ENCODE measurements around the gene SERPINA12. TPM values are rescaled to one million over a fixed set of nuclear protein-coding genes. Genes with fewer than 3 reads are reported as not detected.

Gene SERPINA12
- total RNA-seq, 1 experiment from 2014 or later: not detected

DNA sequence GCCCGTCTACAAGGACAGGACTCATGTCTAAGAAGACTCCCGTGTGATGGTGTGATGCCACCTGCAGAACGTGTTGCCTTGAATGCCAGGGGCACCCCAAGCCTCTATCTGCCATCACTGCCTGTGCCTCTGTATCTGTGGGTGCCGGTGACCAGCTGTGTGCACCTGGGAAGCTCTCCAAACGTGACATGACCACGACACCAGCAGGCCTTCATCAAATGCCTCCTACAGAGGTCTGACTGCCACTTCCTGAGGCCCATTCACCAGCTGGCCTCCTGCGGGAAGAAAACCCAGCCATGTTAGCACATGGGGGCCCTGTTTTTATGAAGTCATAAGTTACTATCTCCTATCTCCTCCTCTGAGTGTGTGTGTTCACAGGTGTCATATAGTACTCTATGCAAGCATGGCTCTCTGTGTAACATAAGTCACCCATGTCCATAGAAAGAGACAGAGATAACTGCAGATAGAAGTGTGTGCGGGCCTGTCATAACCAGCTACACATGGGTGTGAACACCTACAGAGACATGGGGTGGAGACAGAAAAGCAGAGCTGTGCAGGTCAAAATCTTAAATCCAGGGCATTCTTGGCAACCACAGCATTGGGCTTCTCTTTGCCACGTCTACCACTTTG lies 33.7 kb upstream of the SERPINA12 start:
- H3K23ac ChIP-seq (ENCODE audit: insufficient read length, low read depth, low read length): no peak overlapping the region
- H3K14ac ChIP-seq (ENCODE audit: insufficient read depth, low read length): peak overlapping the region; percentile 21; the same call in 1 of the 2 replicates
- TF ChIP-seq, protein P1, sequence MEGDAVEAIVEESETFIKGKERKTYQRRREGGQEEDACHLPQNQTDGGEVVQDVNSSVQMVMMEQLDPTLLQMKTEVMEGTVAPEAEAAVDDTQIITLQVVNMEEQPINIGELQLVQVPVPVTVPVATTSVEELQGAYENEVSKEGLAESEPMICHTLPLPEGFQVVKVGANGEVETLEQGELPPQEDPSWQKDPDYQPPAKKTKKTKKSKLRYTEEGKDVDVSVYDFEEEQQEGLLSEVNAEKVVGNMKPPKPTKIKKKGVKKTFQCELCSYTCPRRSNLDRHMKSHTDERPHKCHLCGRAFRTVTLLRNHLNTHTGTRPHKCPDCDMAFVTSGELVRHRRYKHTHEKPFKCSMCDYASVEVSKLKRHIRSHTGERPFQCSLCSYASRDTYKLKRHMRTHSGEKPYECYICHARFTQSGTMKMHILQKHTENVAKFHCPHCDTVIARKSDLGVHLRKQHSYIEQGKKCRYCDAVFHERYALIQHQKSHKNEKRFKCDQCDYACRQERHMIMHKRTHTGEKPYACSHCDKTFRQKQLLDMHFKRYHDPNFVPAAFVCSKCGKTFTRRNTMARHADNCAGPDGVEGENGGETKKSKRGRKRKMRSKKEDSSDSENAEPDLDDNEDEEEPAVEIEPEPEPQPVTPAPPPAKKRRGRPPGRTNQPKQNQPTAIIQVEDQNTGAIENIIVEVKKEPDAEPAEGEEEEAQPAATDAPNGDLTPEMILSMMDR (conservative IDR thresholded peaks at IDR 0.05): no peak
- H2BK5ac ChIP-seq (ENCODE audit: insufficient read length, low read length): no peak overlapping the region
- peak overlapping the region in 1 of 3 experiments; percentile 28; a peak in 1 of 7 replicates for H3K27ac Mint-ChIP-seq
- H3K36me3 Mint-ChIP-seq (ENCODE audit: insufficient read depth in 1 of 3, low read depth in 3 of 3): no peaks in the 10 kb centered on the region
- H3K27ac ChIP-seq (ENCODE audit: insufficient read length, low read depth, low read length): no peak overlapping the region
- H2AK5ac ChIP-seq (ENCODE audit: insufficient read length, low read length): no peak overlapping the region
- H3K4me1 Mint-ChIP-seq: peaks cover 22 to 37% of the 10 kb centered on the region in 2 experiments
- no peak for DNase-seq
- no peaks in the 10 kb centered on the region; a peak in 1 of 5 replicates for H3K9me3 Mint-ChIP-seq
- H3K9me3 ChIP-seq (ENCODE audit: control insufficient read depth, low read depth, low read length): no peaks in the 10 kb centered on the region
- no peaks in the 10 kb centered on the region for H3K23me2 ChIP-seq (ENCODE audit: insufficient read length, low read depth, low read length, poor library complexity, severe bottlenecking)
- no peak overlapping the region for H2BK20ac ChIP-seq (ENCODE audit: low read depth, low read length, poor library complexity, severe bottlenecking)
- no peak overlapping the region for H3T11ph ChIP-seq (ENCODE audit: low read length)
- no peak overlapping the region for H4K8ac ChIP-seq (replicated peaks; ENCODE audit: insufficient read length, low read depth, low read length)
- H3K27me3 Mint-ChIP-seq (ENCODE audit: low read depth): peaks cover 3% of the 10 kb centered on the region; the same call in 1 of the 2 replicates
- H3K4me2 ChIP-seq (ENCODE audit: insufficient read depth, insufficient read length, low read length): no peak overlapping the region
- no peak overlapping the region for H3K56ac ChIP-seq (ENCODE audit: insufficient read length, low read depth, low read length)
- no peak overlapping the region for H4K91ac ChIP-seq (ENCODE audit: insufficient read length, low read depth, low read length)
- H2AFZ ChIP-seq (ENCODE audit: low read length): no peak overlapping the region
- no peak overlapping the region for H2BK120ac ChIP-seq (ENCODE audit: low read depth, low read length, poor library complexity, severe bottlenecking)
- peaks cover 1% of the 10 kb centered on the region; the same call in 1 of the 2 replicates for H3K4me1 ChIP-seq (ENCODE audit: insufficient read depth, low read length)
- no peak overlapping the region for H3K18ac ChIP-seq (ENCODE audit: insufficient read length, low read depth, low read length)
- no CpG with 5 or more reads among the region's 9 CpGs for WGBS (ENCODE audit: extremely low coverage, insufficient read length, low lambda C conversion rate)
- no peak overlapping the region for H2BK12ac ChIP-seq (ENCODE audit: insufficient read length, low read depth, low read length)
- H3K79me2 ChIP-seq (ENCODE audit: insufficient read depth, low read length): no peaks in the 10 kb centered on the region
- H3K9ac ChIP-seq (ENCODE audit: extremely low read depth, insufficient read length, low read length): no peak overlapping the region
- no peak overlapping the region for H3K4me3 Mint-ChIP-seq
- no peaks in the 10 kb centered on the region for H4K20me1 ChIP-seq (ENCODE audit: control insufficient read depth, insufficient read depth, insufficient read length)
- H3K27me3 ChIP-seq (ENCODE audit: insufficient read depth, low read length): no peaks in the 10 kb centered on the region
- H3K4ac ChIP-seq (ENCODE audit: low read depth, low read length): no peak overlapping the region
- no peak overlapping the region for H4K5ac ChIP-seq (ENCODE audit: insufficient read length, low read depth, low read length)
- H2BK15ac ChIP-seq (ENCODE audit: low read depth, low read length): no peak overlapping the region
- H3K79me1 ChIP-seq (ENCODE audit: insufficient read depth, low read depth, low read length, poor library complexity, severe bottlenecking): no peaks in the 10 kb centered on the region

All from H9 (cell line).